Measurements from ENCODE around the gene SYNJ1.

SYNJ1 gene, protein sequence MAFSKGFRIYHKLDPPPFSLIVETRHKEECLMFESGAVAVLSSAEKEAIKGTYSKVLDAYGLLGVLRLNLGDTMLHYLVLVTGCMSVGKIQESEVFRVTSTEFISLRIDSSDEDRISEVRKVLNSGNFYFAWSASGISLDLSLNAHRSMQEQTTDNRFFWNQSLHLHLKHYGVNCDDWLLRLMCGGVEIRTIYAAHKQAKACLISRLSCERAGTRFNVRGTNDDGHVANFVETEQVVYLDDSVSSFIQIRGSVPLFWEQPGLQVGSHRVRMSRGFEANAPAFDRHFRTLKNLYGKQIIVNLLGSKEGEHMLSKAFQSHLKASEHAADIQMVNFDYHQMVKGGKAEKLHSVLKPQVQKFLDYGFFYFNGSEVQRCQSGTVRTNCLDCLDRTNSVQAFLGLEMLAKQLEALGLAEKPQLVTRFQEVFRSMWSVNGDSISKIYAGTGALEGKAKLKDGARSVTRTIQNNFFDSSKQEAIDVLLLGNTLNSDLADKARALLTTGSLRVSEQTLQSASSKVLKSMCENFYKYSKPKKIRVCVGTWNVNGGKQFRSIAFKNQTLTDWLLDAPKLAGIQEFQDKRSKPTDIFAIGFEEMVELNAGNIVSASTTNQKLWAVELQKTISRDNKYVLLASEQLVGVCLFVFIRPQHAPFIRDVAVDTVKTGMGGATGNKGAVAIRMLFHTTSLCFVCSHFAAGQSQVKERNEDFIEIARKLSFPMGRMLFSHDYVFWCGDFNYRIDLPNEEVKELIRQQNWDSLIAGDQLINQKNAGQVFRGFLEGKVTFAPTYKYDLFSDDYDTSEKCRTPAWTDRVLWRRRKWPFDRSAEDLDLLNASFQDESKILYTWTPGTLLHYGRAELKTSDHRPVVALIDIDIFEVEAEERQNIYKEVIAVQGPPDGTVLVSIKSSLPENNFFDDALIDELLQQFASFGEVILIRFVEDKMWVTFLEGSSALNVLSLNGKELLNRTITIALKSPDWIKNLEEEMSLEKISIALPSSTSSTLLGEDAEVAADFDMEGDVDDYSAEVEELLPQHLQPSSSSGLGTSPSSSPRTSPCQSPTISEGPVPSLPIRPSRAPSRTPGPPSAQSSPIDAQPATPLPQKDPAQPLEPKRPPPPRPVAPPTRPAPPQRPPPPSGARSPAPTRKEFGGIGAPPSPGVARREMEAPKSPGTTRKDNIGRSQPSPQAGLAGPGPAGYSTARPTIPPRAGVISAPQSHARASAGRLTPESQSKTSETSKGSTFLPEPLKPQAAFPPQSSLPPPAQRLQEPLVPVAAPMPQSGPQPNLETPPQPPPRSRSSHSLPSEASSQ (N-terminal part only)

DNA sequence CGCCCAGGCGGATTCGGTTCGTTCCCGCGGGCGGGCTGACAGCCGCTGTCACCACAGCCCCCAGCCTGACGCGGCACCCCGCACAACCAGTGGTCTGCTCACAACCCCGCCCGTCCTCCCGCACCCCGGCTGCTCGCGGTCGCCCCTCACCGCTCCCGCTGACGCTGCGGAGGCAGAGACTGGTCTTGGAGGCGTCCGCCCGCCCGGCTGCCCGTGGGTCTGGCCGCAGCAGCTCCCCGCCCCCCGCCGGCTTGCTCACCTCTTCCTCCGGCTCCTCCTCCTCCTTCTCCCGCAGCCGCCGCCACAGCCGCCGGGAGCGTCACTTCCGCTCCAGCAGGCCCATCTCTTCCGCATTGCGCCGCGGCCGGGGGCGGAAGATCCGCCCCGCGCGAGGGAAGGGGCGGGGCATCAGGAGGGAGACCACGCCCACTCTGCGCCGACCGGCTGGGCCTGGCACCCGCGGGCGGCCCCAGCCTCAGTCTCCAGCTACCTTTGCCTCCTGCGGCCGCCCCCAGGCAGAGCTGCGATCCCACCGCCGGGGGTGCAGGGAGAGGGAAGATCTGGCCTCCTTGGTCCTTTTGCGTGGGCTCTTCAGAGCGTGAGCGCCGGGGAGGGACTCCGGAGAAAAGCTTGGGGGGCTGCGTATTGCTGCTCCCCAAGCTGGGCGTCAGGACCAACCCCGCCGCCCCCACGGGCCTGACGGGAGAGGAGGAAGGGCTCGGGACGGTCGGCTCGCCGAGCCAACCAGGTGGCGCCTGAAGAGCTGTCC, at the start of gene SYNJ1:
Gene SYNJ1 (minus strand): TSS at position 327 of the 769 bp plus-strand sequence. CDS start 1,118 bp downstream, outside the sequence.
- no peak for TF ChIP-seq GATA2 (IDR thresholded peaks at IDR 0.05; ENCODE audit: low read depth, low read length)

DNA sequence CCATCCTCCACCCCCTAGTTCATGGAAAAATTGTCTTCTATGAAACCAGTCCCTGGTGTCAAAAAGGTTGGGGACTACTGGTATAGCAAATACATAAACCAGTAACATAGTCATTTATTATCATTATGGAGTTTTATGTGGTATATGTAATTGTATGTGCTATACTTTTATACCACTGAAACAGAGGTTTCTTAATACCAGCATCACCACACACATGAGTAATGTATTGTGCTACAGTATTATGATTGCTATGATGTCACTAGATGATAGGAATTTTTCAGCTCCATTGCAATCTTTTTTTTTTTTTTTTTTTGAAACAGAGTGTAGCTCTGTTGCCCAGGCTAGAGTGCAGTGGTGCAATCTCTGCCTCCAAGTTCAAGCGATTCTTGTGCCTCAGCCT, 49.5 kb upstream of the SYNJ1 start:
- TF ChIP-seq GATA3 (IDR thresholded peaks at IDR 0.05; ENCODE audit: low read depth, low read length) = no peak
- TF ChIP-seq GATA2 (IDR thresholded peaks at IDR 0.05; ENCODE audit: low read depth, low read length) = no peak

DNA sequence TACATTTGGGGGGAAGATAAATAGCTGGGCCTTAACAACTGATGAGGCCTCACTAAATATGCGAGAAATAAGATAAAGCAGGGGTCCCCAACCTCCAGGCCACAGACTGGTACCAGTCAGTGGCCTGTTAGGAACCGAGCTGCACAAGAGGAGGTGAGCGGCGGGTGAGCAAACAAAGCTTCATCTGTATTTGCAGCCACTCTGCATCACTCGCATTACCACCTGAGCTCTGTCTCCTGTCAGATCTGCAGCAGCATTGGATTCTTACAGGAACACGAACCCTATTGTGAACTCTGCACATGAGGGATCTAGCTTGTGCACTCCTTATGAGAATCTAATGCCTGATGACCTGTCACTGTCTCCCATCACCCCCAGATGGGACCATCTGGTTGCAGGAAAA, 48.9 kb upstream of the SYNJ1 start:
- TF ChIP-seq GATA3 (IDR thresholded peaks at IDR 0.05; ENCODE audit: low read depth, low read length) (no peak), GATA2 (IDR thresholded peaks at IDR 0.05; ENCODE audit: low read depth, low read length) (no peak)

DNA sequence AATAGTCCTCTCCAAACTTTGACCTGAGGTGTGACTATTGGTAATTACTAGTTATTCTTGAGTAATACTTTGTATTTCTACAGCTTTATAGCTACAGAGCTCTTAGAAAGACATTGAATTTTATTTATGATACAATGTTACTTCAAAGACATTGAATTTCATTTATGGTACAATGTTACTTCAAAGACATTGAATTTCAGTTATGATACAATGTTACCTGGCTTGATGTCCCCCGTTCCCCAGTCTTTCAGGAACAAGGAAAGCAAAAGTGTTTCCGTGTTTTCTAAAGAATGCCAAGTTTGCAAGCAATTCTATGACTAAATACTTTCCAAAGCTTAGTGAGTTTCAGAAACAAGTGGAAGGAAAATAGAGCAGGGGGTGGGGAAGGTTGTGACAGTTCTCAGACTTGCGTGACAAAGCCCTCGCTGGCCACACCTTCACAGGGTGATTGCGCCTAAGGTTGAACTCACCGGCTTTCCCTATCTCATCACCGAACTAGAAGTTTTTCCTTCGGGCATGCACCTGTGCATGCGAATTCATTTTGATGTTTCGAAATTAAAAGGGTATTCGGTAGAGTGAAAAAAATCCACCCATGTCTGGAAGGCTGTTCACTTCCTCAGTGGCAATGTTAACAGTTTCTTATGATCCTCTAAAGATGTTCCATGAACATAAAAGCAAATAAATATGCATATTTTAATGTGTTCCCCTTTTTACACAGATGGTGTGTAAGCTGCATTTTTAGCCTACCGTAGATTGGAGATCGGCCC, 44.7 kb upstream of the SYNJ1 start:
- TF ChIP-seq GATA3 (IDR thresholded peaks at IDR 0.05; ENCODE audit: low read depth, low read length) = no peak
- no peak for TF ChIP-seq GATA2 (IDR thresholded peaks at IDR 0.05; ENCODE audit: low read depth, low read length)

DNA sequence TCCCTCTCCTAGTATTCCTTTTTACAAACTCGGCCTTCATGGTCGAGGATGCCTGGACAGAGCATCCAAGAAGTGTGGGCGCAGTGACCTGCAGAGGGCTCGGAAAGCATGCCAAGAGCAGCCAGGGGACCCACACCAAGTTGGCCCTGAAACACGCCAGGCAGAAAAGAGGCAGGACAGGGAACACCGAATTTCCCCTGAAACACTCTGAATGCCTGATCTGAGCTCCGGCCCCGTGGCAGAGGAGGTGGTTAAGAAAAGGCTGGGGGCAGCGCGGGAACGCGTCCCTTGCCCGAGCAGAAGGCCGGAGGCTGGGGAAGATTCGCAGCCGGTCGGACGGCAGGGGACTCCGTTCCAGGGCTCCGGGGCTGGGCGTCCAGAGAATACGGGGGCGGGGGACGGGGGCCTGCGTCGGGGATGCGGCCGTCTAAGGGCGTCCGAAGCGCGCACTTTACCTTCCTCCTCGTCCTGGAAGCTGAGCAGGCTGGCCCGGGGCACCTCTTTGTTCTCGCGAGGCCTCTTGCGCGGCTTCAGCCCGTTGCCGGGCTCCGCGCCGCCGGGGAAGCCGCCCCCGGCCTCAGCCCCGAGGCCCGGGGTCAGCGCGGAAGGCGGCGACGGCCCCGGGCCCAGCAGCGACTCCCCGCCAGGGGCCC, 43.2 kb upstream of the SYNJ1 start:
- TF ChIP-seq GATA2 (IDR thresholded peaks at IDR 0.05; ENCODE audit: low read depth, low read length) (no peak), GATA3 (IDR thresholded peaks at IDR 0.05; ENCODE audit: low read depth, low read length) (no peak)

DNA sequence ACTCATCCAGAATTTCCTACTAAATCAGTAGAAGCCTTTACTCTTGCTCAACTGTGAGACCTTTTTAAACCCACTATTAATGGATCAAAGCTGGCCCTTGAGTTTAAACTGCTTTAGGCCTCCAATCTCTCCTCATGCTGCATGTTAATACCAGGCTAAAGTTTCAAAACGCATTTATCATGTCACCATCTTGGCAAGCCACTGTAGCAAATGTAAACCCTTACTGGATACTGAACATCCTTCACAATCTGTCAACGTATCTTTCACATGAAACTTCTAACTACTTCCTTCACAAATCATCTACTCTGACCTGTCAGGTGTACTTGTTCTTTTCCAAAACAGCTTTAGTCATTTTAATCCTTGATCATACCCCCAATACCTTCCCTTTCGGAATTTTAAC, 40.7 kb upstream of the SYNJ1 start:
- TF ChIP-seq GATA3 (IDR thresholded peaks at IDR 0.05; ENCODE audit: low read depth, low read length) (no peak), GATA2 (IDR thresholded peaks at IDR 0.05; ENCODE audit: low read depth, low read length) (no peak)

DNA sequence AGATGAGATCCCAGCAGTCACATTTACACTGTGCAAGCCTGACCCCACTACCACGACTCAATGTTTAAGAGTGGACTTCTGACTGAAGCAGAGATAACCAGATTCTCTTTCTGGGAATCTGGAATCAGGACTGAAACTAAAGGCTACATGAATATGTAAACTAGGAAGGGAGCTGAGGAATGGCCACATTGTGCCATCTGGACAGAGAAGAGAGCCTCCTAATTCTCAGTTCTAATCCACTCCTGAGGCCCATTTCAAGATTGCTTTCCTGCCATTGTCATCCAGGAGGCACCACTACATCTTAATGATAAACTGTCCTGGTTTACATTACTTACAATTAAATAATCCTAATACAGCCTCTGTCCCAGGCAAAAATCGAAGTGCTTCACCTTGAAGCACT, 37.2 kb upstream of the SYNJ1 start:
- TF ChIP-seq GATA3 (IDR thresholded peaks at IDR 0.05; ENCODE audit: low read depth, low read length) = no peak
- no peak for TF ChIP-seq GATA2 (IDR thresholded peaks at IDR 0.05; ENCODE audit: low read depth, low read length)

DNA sequence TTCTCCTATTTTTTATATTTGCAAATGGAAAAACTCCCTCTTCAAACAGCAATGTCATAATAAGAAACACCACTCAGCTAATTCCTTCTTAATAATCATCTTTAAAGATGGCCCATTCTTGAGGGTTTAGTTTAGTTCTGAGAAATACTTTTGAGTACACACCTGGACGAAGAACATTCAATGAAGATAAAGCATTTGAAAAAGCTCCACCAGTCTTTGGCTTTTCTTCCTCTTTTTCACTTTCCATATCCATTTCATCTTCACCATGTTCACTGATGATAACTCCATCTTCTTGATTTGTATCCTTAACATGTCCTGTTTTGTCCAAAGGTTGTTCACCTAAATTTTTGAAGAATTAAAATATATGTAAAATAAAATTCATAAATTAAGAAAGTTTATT, 36.4 kb upstream of the SYNJ1 start:
- no peak for TF ChIP-seq GATA2 (IDR thresholded peaks at IDR 0.05; ENCODE audit: low read depth, low read length)
- no peak for TF ChIP-seq GATA3 (IDR thresholded peaks at IDR 0.05; ENCODE audit: low read depth, low read length)

DNA sequence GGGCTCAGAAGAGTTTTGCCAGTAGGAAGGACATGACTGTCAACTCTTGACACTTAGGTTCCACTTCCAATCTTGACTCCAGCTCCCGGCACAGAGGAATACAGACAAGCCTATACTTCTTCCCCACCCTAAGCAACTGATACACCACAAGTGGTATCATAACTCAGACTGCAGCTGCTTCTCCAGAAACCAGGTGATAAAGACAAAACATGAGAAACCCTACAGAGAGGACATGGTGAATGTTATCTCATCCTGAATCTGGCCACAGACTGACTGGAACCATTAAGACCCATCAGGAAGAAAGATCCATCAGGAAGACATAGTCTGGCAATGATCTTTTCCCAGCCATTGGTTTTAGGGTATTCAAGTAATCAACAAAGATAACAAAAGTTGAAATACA, 30.0 kb upstream of the SYNJ1 start:
- no peak for TF ChIP-seq GATA3 (IDR thresholded peaks at IDR 0.05; ENCODE audit: low read depth, low read length)
- no peak for TF ChIP-seq GATA2 (IDR thresholded peaks at IDR 0.05; ENCODE audit: low read depth, low read length)

DNA sequence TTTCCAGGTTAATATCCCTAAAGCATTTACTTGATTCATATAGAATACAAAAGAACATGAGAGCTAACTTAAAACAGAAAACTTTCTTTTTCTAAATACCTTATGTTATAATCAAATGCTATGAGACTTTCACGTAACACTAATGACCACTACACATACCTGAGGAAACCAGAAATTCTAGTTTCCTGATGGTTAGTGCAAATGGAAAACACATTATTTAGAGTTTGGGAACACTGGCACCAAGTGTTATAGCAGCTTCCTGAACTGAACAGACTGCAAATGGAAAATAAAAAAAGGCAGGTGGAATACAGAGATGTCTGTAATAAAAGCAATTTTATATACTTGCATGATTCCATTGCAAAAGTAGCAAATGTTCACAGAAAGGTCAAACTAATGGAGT, 28.3 kb upstream of the SYNJ1 start:
- TF ChIP-seq GATA3 (IDR thresholded peaks at IDR 0.05; ENCODE audit: low read depth, low read length) (no peak), GATA2 (IDR thresholded peaks at IDR 0.05; ENCODE audit: low read depth, low read length) (no peak)

DNA sequence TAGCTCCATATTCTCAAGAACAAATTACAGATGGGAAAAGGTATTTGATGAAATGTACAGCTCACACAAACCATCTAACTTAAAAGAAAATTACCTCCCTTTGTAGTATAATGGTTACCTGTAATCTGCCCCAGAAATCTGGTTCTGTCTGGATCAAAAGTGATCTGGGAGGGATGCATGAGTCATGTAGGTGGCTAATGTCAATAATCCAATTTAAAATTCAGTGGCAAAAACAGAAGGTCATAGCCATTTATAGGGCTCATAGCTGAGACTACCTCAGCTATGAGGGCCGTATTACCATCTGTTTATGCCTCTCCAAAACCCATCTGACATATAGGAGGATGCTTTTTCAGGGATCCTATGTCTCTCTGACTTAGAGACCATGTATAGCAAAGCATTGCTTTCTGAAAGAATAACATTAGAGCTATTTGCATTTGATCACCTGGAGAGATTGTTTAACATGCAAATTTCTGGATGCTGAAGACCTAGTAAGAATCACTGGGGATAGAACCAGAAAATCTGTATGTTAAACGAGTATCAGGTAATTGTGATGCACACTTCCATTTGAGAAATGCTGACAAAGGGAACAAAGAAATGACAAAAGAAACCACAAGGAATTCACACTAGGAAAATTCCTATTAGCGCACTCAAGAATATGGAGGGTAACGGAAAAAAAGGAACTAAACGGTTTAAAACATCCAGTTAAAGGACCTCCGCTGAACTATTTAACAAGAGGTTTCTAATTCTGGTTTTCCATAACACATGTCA, 26.2 kb upstream of the SYNJ1 start:
- TF ChIP-seq GATA3 (IDR thresholded peaks at IDR 0.05; ENCODE audit: low read depth, low read length) (no peak), GATA2 (IDR thresholded peaks at IDR 0.05; ENCODE audit: low read depth, low read length) (no peak)

Data from SH-SY5Y (cell line).